H1 (cell line): Measurements from ENCODE around the gene NXPH4. TPM values are rescaled to one million over a fixed set of nuclear protein-coding genes. Genes with fewer than 3 reads are reported as not detected.
A peak's percentile ranks its signal among the peaks of the same experiment; 100 is the strongest.

ENCODE experiments used
- CTCF ChIA-PET: fragments of 300-600 bp; sonication (Branson Sonifier 250); formaldehyde crosslinking; loops from one replicate; lab custom pipeline; 2021; ENCODE audit not compliant: partially characterized antibody; lab: Charles Lee
- POLR2A ChIA-PET: fragments of 300-600 bp; sonication (Branson Sonifier 250); formaldehyde crosslinking; loops from one replicate; lab custom pipeline; 2021; ENCODE audit warnings: inconsistent platforms; ENCODE audit not compliant: partially characterized antibody; lab: Charles Lee
- DNase-seq, 2 experiments: peaks; one replicate each; pipeline versions ENCODE4 v3.0.0 to v3.0.0-alpha.2; 2010 to 2022; ENCODE audit warnings: low spot score in 2 of 2, low read depth in 1 of 2, mixed read lengths in 1 of 2
- FAIRE-seq: peaks from 2 replicates; lab custom pipeline; 2011; peaks lifted over from hg19 to GRCh38; lab: Jason Lieb, UNC
- H2AFZ ChIP-seq: 2 replicates; pipeline ENCODE4 v1.8.1; 2012; ENCODE audit warnings: low read length, inconsistent platforms
- H2AK5ac ChIP-seq: 2 replicates; pipeline ENCODE4 v1.6.1; 2013; ENCODE audit warnings: low read depth, low read length
- H2BK120ac ChIP-seq: replicated peaks from 2 replicates; pipeline ENCODE3; 2013; ENCODE audit warnings: low read depth, low read length, inconsistent platforms
- H2BK12ac ChIP-seq: 2 replicates; pipeline ENCODE4 v1.6.1; 2013; ENCODE audit warnings: low read depth, low read length
- H2BK15ac ChIP-seq: 2 replicates; pipeline ENCODE4 v1.6.1; 2013; ENCODE audit warnings: low read length
- H2BK20ac ChIP-seq: 2 replicates; pipeline ENCODE4 v1.6.1; 2013; ENCODE audit warnings: low read length
- H2BK5ac ChIP-seq: 2 replicates; pipeline ENCODE4 v1.6.1; 2013; ENCODE audit warnings: low read depth, low read length
- H3K14ac ChIP-seq: 2 replicates; pipeline ENCODE4 v1.6.1; 2013; ENCODE audit warnings: inconsistent platforms; ENCODE audit not compliant: insufficient read length
- H3K18ac ChIP-seq: 2 replicates; pipeline ENCODE4 v1.6.1; 2013; ENCODE audit warnings: low read length; ENCODE audit errors: extremely low read depth
- H3K23ac ChIP-seq: 2 replicates; pipeline ENCODE4 v1.6.1; 2013; ENCODE audit warnings: inconsistent platforms; ENCODE audit not compliant: insufficient read length
- H3K23me2 ChIP-seq: 2 replicates; pipeline ENCODE4 v1.6.1; 2013; ENCODE audit warnings: low read depth, low read length
- H3K27ac ChIP-seq: 2 replicates; pipeline ENCODE4 v1.6.1; 2011; ENCODE audit warnings: low read depth, low read length, inconsistent platforms
- H3K27me3 ChIP-seq, 4 experiments: replicated peaks in 1 of 4; 1 replicate in 1 of 4; 2 replicates in 3 of 4; pipeline versions ENCODE4 v1.6.1 to v1.8.1; 2011 to 2013; ENCODE audit warnings: low read length in 3 of 4, mild to moderate bottlenecking in 3 of 4, inconsistent platforms in 2 of 4, mixed read lengths in 2 of 4, moderate library complexity in 1 of 4; ENCODE audit not compliant: control insufficient read depth in 3 of 4, insufficient read depth in 3 of 4; ENCODE audit errors: extremely low read depth in 1 of 4
- H3K36me3 ChIP-seq, 4 experiments: 2 replicates each; pipeline versions ENCODE4 v1.6.1 to v1.8.1; 2011 to 2013; ENCODE audit warnings: mild to moderate bottlenecking in 4 of 4, low read length in 3 of 4, moderate library complexity in 2 of 4, control low read depth in 1 of 4, inconsistent platforms in 1 of 4; ENCODE audit not compliant: insufficient read depth in 4 of 4, control insufficient read depth in 2 of 4
- H3K4ac ChIP-seq: replicated peaks from 2 replicates; pipeline ENCODE3; 2013; ENCODE audit warnings: low read length, low read depth, mixed read lengths, inconsistent platforms; ENCODE audit not compliant: insufficient read length
- H3K4me1 ChIP-seq, 4 experiments: replicated peaks in 1 of 4; 1 replicate in 1 of 4; 2 replicates in 3 of 4; pipeline versions ENCODE4 v1.6.1 to v1.8.1; 2011 to 2013; ENCODE audit warnings: low read length in 3 of 4, inconsistent platforms in 2 of 4, mixed read lengths in 1 of 4; ENCODE audit not compliant: insufficient read depth in 4 of 4, control insufficient read depth in 3 of 4
- H3K4me2 ChIP-seq, 2 experiments: 2 replicates each; pipeline versions ENCODE4 v1.6.1 to v1.8.1; 2011 to 2013; ENCODE audit warnings: low read depth in 2 of 2, low read length in 2 of 2, control low read depth in 1 of 2, inconsistent platforms in 1 of 2, mild to moderate bottlenecking in 1 of 2; ENCODE audit not compliant: insufficient read depth in 1 of 2
- H3K4me3 ChIP-seq, 4 experiments: fragments of 200-600, 300-600 bp in 1 of 4; sonication (generic), shearing (Covaris generic), sonication (Bioruptor Twin) in 1 of 4; 2 replicates each; pipeline versions ENCODE4 v1.5.1 to v1.8.1; 2011 to 2016; ENCODE audit warnings: low read length in 4 of 4, low read depth in 3 of 4, control low read depth in 2 of 4, inconsistent platforms in 2 of 4, mild to moderate bottlenecking in 2 of 4, mixed read lengths in 1 of 4, moderate library complexity in 1 of 4; ENCODE audit not compliant: insufficient read depth in 2 of 4; ENCODE audit errors: extremely low read depth in 1 of 4
- H3K56ac ChIP-seq: replicated peaks from 2 replicates; pipeline ENCODE3; 2013; ENCODE audit warnings: low read depth, mild to moderate bottlenecking, mixed read lengths, low read length, inconsistent platforms; ENCODE audit not compliant: insufficient read length
- H3K79me1 ChIP-seq: 2 replicates; pipeline ENCODE4 v1.6.1; 2013; ENCODE audit warnings: low read depth, low read length, control low read depth
- H3K79me2 ChIP-seq, 2 experiments: 2 replicates each; pipeline versions ENCODE4 v1.6.1 to v1.8.1; 2012 to 2013; ENCODE audit warnings: low read length in 2 of 2, mild to moderate bottlenecking in 2 of 2, inconsistent platforms in 1 of 2; ENCODE audit not compliant: insufficient read depth in 2 of 2, control insufficient read depth in 1 of 2
- H3K9ac ChIP-seq, 4 experiments: replicated peaks in 1 of 4; 1 replicate in 1 of 4; 2 replicates in 3 of 4; pipeline versions ENCODE4 v1.6.1 to v1.8.1; 2011 to 2013; ENCODE audit warnings: low read depth in 3 of 4, low read length in 3 of 4, control low read depth in 2 of 4, mild to moderate bottlenecking in 2 of 4, moderate library complexity in 2 of 4, inconsistent platforms in 1 of 4; ENCODE audit errors: extremely low read depth in 1 of 4
- H3K9me3 ChIP-seq, 2 experiments: 2 replicates each; pipeline versions ENCODE4 v1.6.1 to v1.8.1; 2012 to 2013; ENCODE audit warnings: mild to moderate bottlenecking in 2 of 2, moderate library complexity in 2 of 2, control low read depth in 1 of 2, inconsistent platforms in 1 of 2, low read depth in 1 of 2, low read length in 1 of 2, mixed read lengths in 1 of 2; ENCODE audit not compliant: insufficient read depth in 2 of 2
- H4K20me1 ChIP-seq, 2 experiments: replicated peaks in 1 of 2; 2 replicates each; pipeline versions ENCODE3 to v1.8.1; 2011 to 2013; ENCODE audit warnings: inconsistent platforms in 2 of 2, low read length in 2 of 2, mild to moderate bottlenecking in 1 of 2; ENCODE audit not compliant: insufficient read depth in 2 of 2, control insufficient read depth in 1 of 2
- H4K5ac ChIP-seq: 2 replicates; pipeline ENCODE4 v1.6.1; 2013; ENCODE audit warnings: low read length, low read depth, mixed read lengths, inconsistent platforms; ENCODE audit not compliant: insufficient read length
- H4K8ac ChIP-seq: 2 replicates; pipeline ENCODE4 v1.8.0; 2013; ENCODE audit warnings: mild to moderate bottlenecking, moderate library complexity, low read length, inconsistent platforms; ENCODE audit not compliant: insufficient read depth; ENCODE audit errors: extremely low read depth
- H4K91ac ChIP-seq: replicated peaks from 2 replicates; pipeline ENCODE3; 2013; ENCODE audit warnings: low read length, mixed read lengths, inconsistent platforms; ENCODE audit not compliant: insufficient read length
- SIX5 ChIP-seq: IDR thresholded peaks from 2 replicates; pipeline ENCODE4 v1.6.1; 2011; ENCODE audit warnings: mild to moderate bottlenecking, low read depth, low read length
- WGBS, 2 experiments: shearing (Covaris generic) in 1 of 2; methylation state at CpG; one replicate each; pipeline versions ENCODE4 v1.1.6 to v1.1.7; 2013 to 2015; ENCODE audit warnings: low lambda C conversion rate in 2 of 2, mixed read lengths in 2 of 2, inconsistent platforms in 1 of 2, low coverage in 1 of 2, missing lambda C conversion rate in 1 of 2; ENCODE audit not compliant: insufficient replicate concordance in 2 of 2, insufficient coverage in 1 of 2, insufficient read length in 1 of 2; ENCODE audit errors: extremely low coverage in 1 of 2, missing lambda C conversion rate in 1 of 2; 5-methylcytosine and 5-hydroxymethylcytosine counted together
- polyA plus RNA-seq, 7 experiments: library from polyadenylated mRNA; depleted of rRNA in 3 of 7; stranded (reverse) in 5 of 7; unstranded in 2 of 7; fragments of >200 nt in 5 of 7; fragments of 200-250 nt in 2 of 7; gene quantifications; 1 replicate in 5 of 7; 2 replicates in 1 of 7; 4 replicates in 1 of 7; pipeline versions ENCODE4 v1.2.1 to v1.2.3, GENCODE V29; 2011 to 2013; ENCODE audit warnings: missing spikeins in 2 of 7, mixed read lengths in 2 of 7
- total RNA-seq: library from RNA; stranded (reverse); fragmentation: NEBNext Ultra II Directional; extraction: Animal tissue kit (Norgen Biotek cat#: 25700); gene quantifications from 2 replicates; pipeline ENCODE4 v1.2.1, GENCODE V29; 2021

Gene NXPH4
- total and polyA plus RNA-seq, 2 of the 8 experiments (the other 6 are each of a cell fraction or from before 2014, with no cell fraction given): 0.92 to 1.7 TPM

- H4K20me1 ChIP-seq: peaks cover 12 to 28% of the 10 kb centered on the region in 2 experiments
- H3K79me2 ChIP-seq: peaks cover 6 to 15% of the 10 kb centered on the region in 2 experiments; a peak in 3 of 4 replicates
- no peak overlapping the region for H3K18ac ChIP-seq
- H2AFZ ChIP-seq: no peak overlapping the region
- H3K79me1 ChIP-seq: peaks cover 11% of the 10 kb centered on the region
- H2BK120ac ChIP-seq: no peak overlapping the region
- no peak overlapping the region for H3K14ac ChIP-seq
- peaks cover 17 to 38% (median 33%) of the 10 kb centered on the region in 4 experiments for H3K27me3 ChIP-seq
- no peak for FAIRE-seq
- H2BK12ac ChIP-seq: no peak overlapping the region; the same call in 1 of the 2 replicates
- H3K4me1 ChIP-seq: peaks cover 4 to 45% (median 23%) of the 10 kb centered on the region in 4 experiments
- H3K4me3 ChIP-seq: peak overlapping the region; percentile 69 to 93 (median 81)
- DNase-seq: no peak
- peak overlapping the region; percentile 40; the same call in 1 of the 2 replicates for H2AK5ac ChIP-seq
- no peak overlapping the region for H4K5ac ChIP-seq
- 24% methylated on average over 9 of the region's 9 CpGs; no CpG with 5 or more reads in 1 of the 2 experiments for WGBS, 2 experiments
- H3K4me2 ChIP-seq: peak overlapping the region; percentile 94 to 95
- H3K4ac ChIP-seq: no peak overlapping the region
- no peak overlapping the region for H4K8ac ChIP-seq
- H2BK20ac ChIP-seq: no peak overlapping the region
- H3K36me3 ChIP-seq: peaks cover 28 to 37% (median 31%) of the 10 kb centered on the region in 4 experiments
- ChIA-PET POLR2A (interaction anchor here (0.6 to 22.1 kb wide), 28 partner anchors 12 to 1125 kb away, joined by 3 to 852 read pairs (median 7); partner anchors contain the start of genes DCTN2, GLI1, INHBE and LRP1), CTCF (interaction anchor here (0.7 to 27.9 kb wide), 9 partner anchors 14 to 227 kb away, joined by 3 to 726 read pairs (median 3); partner anchors contain the start of genes INHBE, NXPH4 and STAC3)
- peaks cover 14% of the 10 kb centered on the region for H3K23me2 ChIP-seq
- no peaks in the 10 kb centered on the region for H3K9me3 ChIP-seq
- peak overlapping the region in 3 of 4 experiments; percentile 95 to 99 (median 97); a peak in 5 of 7 replicates for H3K9ac ChIP-seq
- H2BK15ac ChIP-seq: no peak overlapping the region; the same call in 1 of the 2 replicates
- H3K23ac ChIP-seq: no peak overlapping the region
- H3K27ac ChIP-seq: no peak overlapping the region
- H2BK5ac ChIP-seq: peak overlapping the region; percentile 96; the same call in 1 of the 2 replicates
- H3K56ac ChIP-seq: no peak overlapping the region
- H4K91ac ChIP-seq: no peak overlapping the region
- TF ChIP-seq SIX5: peak; percentile 80
These were observed 12.5 kb downstream of the NXPH4 start for GRCh38 chr12:57229046-57229633.
